Breast epithelium (tissue), 3 donors: ENCODE data around the gene EEF1AKMT2.

Experiments
- CTCF ChIP-seq, 3 donors: fragments of 450-650 bp; IDR thresholded peaks; one replicate each; pipeline ENCODE4 v1.5.1; 2016 to 2017; ENCODE audit warnings: antibody characterized with exemption in 3 of 3, mild to moderate bottlenecking in 3 of 3, moderate library complexity in 3 of 3
- POLR2A ChIP-seq: fragments of 450-650 bp; IDR thresholded peaks from one replicate; pipeline ENCODE4 v1.6.1; 2016; ENCODE audit warnings: antibody characterized with exemption, mild to moderate bottlenecking, moderate library complexity
- POLR2AphosphoS5 ChIP-seq, 3 donors: sonication (generic); formaldehyde crosslinking; IDR thresholded peaks; one replicate each; pipeline ENCODE4 v1.6.1; 2017; ENCODE audit warnings: antibody characterized with exemption in 3 of 3

- TF ChIP-seq CTCF (IDR thresholded peaks at IDR 0.05) (no peak), POLR2A (no peak), POLR2AphosphoS5 (IDR thresholded peaks at IDR 0.05) (no peak)
Measured at GRCh38 chr10:124821520-124821919, 29.8 kb upstream of the EEF1AKMT2 start.
